ENCODE results near the gene RBM23.
"Not testable (repeated sequence)": the region's sequence is repeated elsewhere in the genome, so short reads cannot be mapped to it uniquely, and the experiment has no call there.

RBM23 gene
- 111 reads per million, percentile 84 among the genes with 10 or more reads in this experiment for total RNA-seq

GRCh38 chr14:22918804-22919600, at the start of gene RBM23:
Gene RBM23, minus strand, starts transcription at chr14:22919149.
- peak; percentile 100 for DNase-seq

- DNase-seq: no peak
Observed at GRCh38 chr14:22966783-22967269, 47.9 kb upstream of the RBM23 start.

GRCh38 chr14:22965916-22966782, 47.2 kb upstream of the RBM23 start:
- DNase-seq: not testable (repeated sequence)

DNA sequence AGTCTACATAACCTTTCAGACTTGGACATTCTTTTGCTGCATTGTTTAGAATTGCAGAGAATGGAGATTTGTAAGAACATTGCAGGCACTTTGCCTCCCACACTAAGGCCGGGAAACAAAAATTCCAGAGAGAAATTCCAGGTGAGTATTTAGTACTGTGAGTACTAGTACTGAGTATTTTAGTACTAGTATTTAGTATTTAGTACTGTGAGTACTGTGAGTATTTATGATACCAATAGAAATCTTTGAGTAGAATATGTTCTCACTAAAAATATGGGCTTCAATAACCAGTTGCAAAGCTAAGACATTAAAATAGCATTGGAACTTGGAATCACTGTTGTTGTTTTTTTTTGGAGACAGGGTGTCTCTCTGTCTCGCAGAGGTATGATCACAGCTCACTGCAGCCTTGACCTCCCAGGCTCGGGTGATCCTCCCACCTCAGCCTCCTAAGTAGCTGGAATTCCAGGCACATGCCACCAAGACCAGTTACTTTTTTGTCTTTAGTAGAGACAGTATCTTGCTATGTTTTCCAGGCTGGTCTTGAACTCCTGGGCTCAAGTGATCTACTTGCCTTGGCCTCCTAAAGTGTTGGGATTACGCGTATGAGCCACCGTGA, 43.2 kb upstream of the RBM23 start:
- no peak for DNase-seq

DNA sequence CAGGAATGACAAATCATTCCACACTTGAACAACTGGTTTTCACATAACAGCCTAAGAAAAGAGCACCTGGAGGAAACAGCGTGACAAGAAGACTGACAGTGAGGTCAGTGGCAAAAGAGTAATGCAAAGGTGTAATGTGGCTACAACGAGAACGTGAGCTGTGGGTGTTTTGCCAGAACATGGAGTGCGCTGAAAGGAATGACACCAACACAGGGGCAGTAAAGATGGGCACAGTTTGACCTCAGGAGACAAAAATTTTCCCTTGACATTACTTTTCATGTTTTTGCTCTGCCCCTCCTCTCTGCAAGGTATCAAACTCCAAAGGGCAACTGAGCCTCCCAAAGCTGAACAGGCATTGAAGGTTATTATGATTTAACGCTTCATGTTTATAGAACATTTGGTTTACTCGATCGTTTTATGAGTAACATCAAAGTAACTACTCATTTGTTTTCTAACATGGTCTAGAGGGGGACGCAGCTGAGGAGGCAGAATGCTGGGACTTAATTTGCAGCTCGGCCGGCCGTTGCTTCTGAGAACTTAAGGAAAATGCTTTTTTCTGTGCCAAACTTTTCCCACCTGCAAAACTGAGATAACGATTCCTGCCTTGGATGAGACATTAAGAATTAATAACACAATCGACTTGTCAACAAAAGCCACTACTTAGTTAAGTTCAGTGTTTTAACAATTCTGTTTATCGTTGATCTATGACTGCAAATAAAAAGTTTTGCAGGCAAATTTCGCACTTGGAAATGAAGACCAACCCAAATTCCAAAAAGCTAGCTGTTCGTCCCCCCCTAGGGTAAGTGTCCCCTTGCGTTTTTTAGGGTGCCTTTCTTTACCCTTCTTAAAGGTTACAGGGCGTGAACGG, 37.0 kb upstream of the RBM23 start:
- DNase-seq: no peak

DNA sequence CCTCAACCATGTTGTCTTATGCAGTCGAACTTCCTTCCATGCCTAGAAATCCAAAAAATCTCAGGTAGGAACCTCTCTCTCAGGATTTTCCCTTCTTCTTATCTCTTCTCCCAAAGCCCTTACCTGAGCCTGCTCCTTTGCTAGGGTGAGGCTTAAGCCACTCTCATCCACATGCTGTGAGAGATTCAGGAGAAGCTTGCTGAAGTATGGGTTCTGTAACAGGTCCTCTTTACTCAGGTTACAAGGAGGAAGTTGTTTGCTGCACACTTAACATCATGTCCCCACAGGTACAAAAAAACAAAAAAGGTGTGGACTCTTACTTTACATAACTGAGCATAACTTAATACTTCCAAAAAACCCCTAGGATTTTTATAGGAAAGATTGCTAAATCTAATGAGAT, 33.5 kb upstream of the RBM23 start:
- no peak for DNase-seq

GRCh38 chr14:22951795-22952194, 32.8 kb upstream of the RBM23 start:
- not testable (repeated sequence) for DNase-seq

DNA sequence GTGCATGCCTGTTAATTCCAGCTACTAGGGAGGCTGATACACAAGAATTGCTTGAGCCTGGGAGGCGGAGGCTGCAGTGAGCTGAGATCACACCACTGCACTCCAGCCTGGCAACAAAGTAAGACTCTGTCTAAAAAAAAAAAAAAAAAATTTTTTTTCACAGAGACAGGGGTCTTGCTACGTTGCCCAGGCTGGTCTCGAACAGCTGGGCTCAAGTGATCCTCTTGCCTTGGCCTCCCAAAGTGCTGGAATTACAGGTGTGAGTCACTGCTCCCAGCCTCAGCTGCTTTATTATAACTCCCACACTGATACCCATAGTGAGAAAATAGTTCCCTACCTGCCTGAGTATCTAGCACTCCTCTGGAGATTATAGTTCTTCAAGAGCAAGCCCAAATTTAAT, 26.7 kb upstream of the RBM23 start:
- no peak for DNase-seq

- no peak for DNase-seq
Observed at GRCh38 chr14:22939684-22940083, 20.7 kb upstream of the RBM23 start.

DNA sequence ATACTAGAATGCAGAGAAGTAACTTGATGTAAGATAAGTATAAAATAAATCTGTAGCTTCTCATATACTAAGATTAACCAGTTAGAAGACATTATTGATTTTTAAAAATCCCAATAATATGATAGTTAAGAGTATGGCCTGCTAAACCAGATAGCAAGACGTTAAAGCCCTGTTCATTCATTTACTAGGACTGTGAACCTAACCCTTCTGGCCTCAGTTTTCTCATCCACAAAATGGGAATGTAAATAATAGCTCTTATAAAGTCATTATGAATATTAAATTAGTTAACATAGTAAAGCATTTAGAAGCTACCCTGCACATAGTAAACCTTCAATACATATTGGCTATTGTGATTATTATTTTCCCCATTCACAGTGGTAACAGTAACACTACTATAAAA, 16.2 kb upstream of the RBM23 start:
- DNase-seq: no peak

DNA sequence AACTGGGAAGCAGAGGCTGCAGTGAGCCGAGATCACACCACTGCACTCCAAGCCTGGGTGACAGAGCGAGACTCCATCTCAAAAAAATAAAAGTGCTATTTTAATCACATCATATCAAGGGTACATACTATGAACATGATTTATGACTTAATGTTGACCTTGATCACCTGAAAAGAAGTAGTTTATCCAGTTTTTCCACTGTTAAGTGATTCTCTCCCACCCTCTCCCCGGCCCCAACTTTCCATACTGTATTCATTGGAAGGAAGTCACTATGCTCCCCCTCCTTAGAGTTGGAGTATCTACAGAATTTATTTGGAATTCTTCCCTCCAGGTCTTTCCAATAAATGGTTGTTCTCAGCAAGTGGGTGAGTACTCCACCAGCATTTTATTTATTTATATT, 13.2 kb upstream of the RBM23 start:
- DNase-seq: no peak

DNA sequence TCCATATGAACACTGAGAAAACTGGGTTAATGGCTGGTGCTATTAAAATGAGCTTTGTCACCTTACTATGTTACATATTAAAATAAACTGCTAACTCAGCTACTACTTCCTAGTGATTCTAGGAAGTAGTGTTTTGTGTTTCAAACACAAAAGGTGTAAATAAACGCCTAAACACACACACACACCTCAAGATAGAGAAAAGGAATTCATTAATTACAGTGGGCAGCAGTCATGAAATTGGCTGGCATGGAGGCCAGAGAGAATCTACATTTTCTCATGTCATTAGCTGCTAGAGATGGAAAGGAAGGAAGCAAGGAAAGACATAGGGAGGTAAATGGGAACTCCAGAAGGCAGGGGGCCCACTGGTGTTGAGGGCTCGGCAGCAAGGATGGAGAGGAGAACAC, 11.0 kb upstream of the RBM23 start:
- DNase-seq: no peak

- DNase-seq: peak; percentile 98
Observed at GRCh38 chr14:22929104-22929960, 10.4 kb upstream of the RBM23 start, which contains the start of gene PRMT5. Gene PRMT5, minus strand, starts transcription at chr14:22929376. Its CDS starts 15 bp downstream, at chr14:22929361.

GRCh38 chr14:22928237-22929103, 9.5 kb upstream of the RBM23 start:
- no peak for DNase-seq

DNA sequence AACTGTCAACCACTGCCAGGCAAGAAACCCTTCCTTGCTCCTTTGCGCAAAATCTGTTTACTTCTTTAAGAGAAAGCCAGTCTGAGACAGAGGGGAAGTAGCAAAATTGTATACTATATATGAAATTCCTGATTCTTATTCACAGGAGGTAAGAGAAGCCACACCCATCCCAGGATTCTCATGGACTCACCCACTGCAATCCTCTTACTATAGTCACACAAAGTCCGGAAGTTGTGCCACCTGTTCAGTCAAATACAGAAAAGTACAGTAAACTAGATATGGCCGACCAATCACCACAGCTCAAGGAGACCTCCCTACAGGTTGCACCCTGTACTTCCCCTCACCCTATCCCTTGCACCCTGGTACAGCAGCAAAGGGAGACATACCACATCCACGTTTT, 7.4 kb upstream of the RBM23 start:
- DNase-seq: no peak

DNA sequence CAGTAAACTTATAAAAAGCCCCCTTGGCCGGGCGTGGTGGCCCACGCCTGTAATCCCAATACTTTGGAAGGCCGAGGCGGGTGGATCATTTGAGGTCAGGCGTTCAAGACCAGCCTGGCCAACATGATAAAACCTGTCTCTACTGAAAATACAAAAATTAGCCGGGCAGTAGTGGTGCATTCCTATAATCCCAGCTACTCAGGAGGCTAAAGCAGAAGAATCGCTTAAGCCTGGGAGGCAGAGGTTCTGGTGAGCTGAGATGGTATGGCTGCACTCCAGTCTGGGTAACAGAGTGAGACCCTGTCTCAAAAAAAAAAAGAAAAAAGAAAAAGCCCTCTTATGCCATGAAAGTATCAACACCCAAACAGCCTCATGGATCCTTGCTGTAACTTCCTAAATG, 6.6 kb upstream of the RBM23 start:
- DNase-seq: no peak

- no peak for DNase-seq
Observed at GRCh38 chr14:22923746-22924145, 4.8 kb upstream of the RBM23 start.

GRCh38 chr14:22922294-22922693, 3.3 kb upstream of the RBM23 start:
- DNase-seq: no peak

GRCh38 chr14:22920697-22921096, 1.7 kb upstream of the RBM23 start:
- DNase-seq: no peak

- DNase-seq: no peak
Observed at GRCh38 chr14:22919601-22919921, 612 bp upstream of the RBM23 start.

Data from effector CD4-positive, alpha-beta T cell (primary cell).